ENCODE results near the gene CSTPP1.

DNA sequence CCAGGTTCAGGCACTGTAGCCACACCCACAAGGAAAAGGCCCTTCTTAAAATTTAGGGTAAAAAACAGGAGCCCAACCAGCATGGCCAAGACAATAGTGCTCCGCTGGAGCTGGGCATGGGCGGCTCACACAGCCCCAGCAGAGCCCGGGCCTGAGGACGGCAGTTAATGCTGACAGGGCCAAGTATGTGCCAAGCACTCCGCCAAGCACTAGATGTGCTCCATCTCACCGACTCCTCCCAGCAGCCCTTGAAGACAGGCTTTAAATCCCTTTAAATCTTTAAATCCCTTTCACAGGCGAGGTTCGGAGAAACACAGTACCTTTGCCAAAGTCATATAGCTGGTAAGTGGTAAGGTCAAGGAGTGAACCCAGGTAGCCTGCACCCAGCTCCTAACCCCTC is 235.3 kb downstream of the CSTPP1 start:
- TF ChIP-seq, protein P1, sequence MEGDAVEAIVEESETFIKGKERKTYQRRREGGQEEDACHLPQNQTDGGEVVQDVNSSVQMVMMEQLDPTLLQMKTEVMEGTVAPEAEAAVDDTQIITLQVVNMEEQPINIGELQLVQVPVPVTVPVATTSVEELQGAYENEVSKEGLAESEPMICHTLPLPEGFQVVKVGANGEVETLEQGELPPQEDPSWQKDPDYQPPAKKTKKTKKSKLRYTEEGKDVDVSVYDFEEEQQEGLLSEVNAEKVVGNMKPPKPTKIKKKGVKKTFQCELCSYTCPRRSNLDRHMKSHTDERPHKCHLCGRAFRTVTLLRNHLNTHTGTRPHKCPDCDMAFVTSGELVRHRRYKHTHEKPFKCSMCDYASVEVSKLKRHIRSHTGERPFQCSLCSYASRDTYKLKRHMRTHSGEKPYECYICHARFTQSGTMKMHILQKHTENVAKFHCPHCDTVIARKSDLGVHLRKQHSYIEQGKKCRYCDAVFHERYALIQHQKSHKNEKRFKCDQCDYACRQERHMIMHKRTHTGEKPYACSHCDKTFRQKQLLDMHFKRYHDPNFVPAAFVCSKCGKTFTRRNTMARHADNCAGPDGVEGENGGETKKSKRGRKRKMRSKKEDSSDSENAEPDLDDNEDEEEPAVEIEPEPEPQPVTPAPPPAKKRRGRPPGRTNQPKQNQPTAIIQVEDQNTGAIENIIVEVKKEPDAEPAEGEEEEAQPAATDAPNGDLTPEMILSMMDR (conservative IDR thresholded peaks at IDR 0.05 in 1 of 2, IDR thresholded peaks at IDR 0.05 in 1 of 2; ENCODE audit: low read depth in 1 of 2, low read length in 2 of 2) = no peak
- TF ChIP-seq EZH2 (IDR thresholded peaks at IDR 0.05; ENCODE audit: low read length, missing control alignments) = no peak
